ENCODE data around the gene FBXO8.

Gene FBXO8

DNA sequence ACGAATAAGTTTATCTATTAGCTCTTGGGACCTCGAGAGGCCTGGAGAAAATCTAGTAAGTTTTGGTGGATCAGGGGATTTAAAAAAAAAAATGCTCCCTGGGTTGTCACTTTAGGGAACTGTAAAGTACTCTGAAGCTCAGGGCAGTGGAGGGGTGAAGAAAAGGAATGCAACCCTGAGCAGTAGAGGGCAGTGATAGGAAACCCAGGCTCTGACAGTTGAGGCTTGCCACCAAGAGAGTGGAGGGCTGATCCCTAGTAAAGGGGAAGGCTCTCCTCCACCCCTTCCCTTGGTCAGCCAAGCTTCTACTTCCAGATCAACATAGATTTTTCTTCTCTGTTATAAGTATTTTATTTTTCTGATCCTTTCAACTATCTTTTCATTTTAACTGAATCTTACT, 73.1 kb downstream of the FBXO8 start:
- no peak for DNase-seq (ENCODE audit: low read depth in 2 of 2)

DNA sequence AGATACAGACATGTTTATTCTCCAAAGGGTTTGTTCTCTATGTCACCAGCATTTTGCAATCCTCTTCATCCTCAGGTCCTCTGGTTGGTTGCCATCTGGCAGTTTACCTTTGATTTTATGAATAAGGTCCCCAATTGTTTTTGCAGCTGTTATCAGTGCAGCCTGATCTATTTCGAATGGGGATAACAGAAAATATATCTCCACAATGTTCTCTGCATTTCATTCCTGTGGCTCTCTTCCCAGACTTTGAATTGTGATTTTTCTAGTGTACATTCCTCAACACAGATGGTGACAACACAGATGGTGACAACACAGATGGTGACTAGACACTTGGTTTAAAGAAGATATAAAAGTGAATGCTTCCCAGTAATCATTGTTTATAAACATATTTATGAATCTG, 74.1 kb downstream of the FBXO8 start:
- no peak for DNase-seq (ENCODE audit: low read depth in 2 of 2)

DNA sequence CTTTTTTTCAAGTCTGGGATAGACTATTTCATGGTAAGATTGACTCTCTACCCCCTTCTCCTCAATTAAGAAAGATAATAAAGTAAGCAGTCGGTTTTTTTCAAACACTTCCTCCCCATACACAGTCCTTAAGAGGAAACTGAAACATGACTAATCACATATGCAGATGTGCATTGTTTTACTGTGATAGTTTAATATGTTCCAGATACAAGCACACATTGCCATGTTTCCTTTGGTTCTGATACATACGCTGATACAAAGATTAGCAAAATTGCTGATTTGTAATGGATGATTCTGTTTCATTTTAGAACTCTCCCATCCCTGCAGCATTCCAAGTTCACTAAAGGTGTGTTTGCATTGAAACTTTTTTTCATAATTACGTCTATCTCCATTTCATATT, 76.1 kb downstream of the FBXO8 start:
- DNase-seq (ENCODE audit: low read depth in 2 of 2), result no peak

DNA sequence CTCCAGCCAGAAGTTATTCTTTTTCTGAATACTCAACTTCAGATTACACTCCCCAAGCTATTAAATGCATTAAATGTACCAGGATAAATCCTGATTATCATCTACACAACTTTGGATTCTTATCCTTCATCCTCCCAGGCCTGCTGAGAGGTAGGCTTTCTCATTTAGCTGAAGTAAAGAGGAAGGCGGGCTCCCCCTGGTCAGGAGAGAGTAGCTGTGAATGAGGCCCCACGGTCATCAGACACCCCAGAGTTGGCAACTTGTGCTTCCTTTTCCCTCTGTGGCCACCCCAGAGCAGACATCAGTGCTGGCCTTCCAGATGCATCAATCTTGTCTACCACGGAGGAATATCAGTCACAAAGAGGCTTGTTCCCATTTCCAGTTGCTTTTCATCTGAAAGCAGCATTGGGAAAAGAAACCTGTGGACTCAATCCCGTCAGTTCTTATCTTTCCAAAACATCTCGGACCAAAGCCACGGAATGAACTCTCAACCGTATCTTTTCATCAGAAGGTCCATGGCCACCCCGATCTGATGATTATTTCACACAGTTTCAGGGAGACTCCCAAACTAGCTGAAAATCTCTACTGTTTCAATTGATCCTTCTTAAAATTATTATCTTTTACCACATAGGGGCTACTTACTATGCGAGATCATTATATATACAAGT, 79.2 kb downstream of the FBXO8 start:
- no peak for DNase-seq (ENCODE audit: low read depth in 2 of 2)

DNA sequence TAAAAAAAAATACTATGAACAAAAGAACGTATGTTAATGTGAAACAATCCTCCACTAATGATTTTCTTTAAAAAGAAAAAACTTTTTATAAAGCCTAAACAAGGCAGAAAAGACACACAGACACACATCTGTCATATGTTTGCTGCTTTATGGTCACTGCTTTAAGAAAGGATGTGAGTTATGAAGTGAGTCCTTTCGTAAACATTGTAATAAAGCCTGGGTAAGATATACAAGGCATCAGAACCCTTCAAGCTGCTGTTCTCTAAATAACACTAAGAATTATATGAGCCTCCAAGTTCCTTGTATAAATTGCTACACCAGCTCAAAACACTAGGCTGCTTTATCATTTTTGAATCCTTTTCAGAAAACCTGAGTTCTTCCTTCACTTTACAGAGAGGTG, 81.6 kb downstream of the FBXO8 start:
- no peak for DNase-seq (ENCODE audit: low read depth in 2 of 2)

DNA sequence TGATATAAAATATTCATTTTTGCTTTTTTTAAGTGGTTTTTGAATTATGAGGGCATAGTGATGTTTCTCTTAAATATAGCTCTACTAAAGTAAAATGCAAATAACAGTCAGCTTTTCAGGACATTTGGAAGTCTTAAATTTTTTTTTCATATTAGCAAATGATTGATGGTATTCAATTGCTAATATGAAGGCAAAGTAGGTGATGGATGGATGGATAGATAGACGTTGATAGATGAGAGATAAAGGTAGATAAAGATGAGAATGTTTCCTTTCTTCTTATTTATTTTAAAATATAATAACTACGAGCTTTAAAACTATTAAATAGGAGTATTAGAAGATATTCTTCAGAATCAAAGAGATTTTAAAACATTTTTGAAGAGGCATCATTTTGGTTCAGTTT, 83.7 kb downstream of the FBXO8 start:
- no peak for DNase-seq (ENCODE audit: low read depth in 2 of 2)

DNA sequence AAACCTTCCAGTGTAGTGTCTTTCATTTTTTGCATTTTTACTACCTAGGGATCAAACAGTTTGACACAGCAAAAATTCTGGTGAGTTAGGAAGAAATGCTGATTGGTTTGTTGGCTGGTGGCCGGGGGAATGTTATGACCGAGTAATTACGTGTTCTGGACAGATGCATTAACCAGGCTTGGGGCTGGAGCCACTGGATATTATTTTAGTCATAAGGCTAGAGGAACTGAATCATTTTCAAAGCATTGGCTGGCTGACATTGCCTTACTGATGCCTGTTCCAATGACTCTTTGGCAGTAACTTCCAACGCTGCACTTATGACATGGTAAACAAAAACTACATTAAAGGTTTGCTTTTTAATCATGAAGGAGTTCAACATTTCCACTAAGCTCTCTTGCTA, 84.6 kb downstream of the FBXO8 start:
- DNase-seq (ENCODE audit: low read depth in 2 of 2), result no peak

DNA sequence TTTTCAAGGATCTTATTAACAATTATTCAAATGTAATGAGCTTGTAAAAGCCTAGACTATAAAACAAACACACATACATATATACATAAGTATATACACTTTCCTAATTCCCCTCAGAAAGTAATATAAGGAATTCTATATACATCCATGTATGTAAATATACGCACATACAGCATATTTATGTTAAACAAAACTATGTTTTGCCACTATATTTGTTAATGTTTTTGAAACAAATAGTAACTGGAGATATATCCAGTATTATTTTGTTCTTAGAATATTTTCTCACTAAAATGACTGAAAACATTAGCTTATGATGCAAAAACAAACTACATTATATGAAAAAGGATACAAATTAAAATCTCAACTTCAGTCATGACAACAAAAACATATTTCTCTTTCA, 85.1 kb downstream of the FBXO8 start:
- no peak for DNase-seq (ENCODE audit: low read depth in 2 of 2)

DNA sequence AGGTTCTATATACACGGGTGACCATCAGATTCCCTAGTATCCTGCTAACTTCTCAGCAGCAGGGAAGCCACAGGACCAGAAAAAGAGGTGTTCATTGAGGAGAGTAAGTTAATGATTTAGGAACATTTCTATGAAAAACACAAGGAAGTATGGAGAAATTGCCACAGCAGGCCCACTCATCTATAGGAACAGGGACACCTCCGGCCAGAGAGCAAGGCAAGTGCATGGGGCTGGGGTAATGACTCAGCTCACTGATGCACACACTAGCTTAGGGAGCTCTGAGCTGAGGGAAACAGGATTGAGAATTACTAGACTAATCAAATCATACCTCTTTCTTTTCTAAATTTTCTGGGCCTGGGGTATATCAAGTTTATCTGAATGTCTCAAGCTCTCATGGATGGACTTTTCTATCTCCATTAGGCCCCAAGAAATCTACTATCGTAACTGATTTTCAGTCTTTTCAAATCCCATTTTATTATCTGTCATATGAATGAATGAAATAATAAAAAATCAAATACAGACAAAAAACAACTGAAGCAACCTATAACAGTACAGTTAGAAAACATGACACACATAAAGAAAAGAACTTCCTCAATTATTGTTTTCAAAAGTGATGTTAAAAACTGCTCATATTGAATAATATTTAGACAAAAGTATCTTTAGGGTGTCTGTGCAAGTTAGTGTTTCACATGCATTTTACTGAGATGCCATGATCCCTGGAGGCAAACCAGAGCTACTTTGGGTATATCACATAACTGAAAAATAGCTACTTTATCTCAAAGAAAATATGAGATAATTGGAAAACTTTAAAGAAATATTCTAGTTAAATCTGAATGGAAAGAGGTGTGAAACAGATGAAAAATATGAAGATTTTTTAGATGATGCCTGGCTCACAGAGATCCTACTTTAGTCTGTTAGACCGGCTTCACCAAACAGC, 89.8 kb downstream of the FBXO8 start:
- DNase-seq (ENCODE audit: low read depth in 2 of 2), result no peak

DNA sequence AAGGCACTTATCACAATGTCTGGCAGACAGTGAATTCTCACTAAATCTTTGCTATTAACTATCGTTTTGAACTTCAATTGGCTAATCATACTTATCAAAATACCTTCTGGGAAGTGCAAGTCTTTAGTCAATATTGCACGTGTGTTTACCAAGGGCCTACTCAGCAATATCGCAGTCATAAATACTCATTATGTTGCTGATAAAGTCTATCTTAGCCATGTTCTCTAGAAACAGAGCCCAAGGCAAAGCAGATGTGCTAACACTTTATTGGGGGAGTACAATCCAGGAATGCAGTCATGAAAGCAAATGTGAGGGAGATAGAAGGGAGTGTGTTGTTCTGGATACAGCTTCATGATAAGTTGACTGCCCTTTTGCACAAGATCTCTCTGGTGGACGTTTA, 90.5 kb downstream of the FBXO8 start:
- no peak for DNase-seq (ENCODE audit: low read depth in 2 of 2)

DNA sequence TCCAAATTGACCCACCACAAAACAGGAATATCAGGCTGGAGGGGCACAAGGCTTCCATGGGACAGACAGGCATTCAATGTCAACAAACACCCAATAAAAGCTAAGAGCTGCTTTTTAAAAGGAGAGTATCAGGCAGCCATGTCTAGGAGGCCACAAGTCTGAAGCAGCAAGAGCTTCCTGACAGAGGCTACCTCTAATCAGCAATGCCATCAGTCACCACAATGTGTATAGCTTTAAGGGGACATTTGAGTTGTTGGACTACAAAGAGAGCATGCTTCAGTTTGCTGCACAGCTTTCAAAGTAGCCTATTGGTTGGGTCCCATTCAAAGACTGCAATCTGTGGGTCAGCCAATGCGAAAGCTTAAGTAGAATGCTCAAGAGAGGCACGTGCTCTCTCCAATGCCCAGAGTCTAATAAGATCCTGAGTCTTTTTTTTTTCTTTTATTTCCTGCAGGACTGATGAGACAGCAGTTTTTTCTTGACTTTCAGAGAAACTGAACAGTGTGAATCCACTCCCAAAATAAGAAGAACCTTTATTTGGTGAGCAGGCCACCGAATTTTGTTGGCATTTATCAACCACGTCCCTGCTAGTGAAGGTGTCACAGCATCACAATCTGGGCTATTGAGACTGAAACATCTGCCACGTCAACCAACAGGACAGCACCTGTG, 92.5 kb downstream of the FBXO8 start:
- no peak for DNase-seq (ENCODE audit: low read depth in 2 of 2)

DNA sequence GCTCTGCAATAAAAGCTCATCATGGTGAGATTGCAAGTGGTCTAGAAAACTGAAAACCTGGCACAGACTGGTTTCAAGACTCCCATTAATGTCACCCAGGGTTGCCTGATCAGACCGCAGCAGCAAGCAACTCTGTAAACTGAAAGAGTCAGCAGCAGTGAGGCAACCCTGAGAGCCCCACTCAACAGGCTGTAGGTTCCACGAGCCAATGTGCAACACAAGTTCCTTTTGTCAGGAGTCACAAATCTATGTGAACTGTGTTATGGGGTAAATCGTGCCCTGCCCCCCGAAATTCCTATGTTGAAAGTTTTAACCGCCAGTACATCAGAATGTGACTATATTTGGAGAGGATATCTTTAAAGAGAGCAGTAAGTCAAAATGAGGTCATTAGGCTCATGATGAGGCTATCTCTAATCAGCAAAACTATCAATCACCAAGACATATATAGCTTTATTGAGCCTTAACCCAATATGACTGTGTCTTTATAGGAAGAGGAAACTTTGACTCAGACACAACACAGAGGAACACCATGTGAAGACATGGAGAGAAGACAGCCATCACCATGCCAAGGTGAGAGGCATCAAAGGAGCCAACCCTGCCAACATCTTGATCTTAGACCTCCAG, 94.0 kb downstream of the FBXO8 start:
- DNase-seq (ENCODE audit: low read depth in 2 of 2), result no peak
